GM21360 (cell line): ENCODE data around the gene TUBGCP2.

Experiments
- ATAC-seq: cut with Tn5 transposase; IDR thresholded peaks from one replicate; pipeline ENCODE4 v1.9.1; 2021; ENCODE audit warnings: mild to moderate bottlenecking, moderate library complexity; ENCODE audit not compliant: unreplicated experiment

TUBGCP2 gene

DNA sequence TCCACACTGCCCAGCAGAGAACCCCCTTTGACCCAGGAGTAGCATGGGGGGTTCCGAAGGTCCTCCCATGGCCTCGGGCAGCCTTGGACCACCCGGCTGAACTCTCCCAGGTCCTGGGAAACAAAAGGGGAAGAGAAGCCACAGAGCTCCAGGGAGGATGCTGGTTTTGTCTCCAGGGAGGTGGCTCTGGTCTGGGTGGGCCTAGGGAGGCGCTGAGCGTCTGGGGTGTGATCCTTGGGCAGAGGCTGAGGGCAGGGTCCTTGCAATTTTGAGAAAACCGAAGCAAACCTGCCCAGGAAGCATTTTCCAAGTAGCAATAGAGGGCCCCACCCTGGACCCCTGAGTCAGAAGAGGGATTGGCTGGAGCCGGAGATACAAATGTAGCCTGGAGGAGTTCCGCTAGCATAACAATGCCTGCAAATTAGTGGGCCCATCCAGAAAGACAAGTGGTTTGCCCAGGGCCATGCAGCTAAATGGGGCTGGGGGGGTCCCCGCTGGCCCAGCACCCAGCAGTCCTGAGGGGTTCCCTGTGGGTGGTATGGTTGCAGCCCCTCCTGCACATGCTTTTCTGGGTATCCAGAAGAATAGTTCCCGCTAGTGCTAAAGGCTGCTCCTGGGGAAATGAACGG lies 76.6 kb downstream of the TUBGCP2 start:
- ATAC-seq = no peak

DNA sequence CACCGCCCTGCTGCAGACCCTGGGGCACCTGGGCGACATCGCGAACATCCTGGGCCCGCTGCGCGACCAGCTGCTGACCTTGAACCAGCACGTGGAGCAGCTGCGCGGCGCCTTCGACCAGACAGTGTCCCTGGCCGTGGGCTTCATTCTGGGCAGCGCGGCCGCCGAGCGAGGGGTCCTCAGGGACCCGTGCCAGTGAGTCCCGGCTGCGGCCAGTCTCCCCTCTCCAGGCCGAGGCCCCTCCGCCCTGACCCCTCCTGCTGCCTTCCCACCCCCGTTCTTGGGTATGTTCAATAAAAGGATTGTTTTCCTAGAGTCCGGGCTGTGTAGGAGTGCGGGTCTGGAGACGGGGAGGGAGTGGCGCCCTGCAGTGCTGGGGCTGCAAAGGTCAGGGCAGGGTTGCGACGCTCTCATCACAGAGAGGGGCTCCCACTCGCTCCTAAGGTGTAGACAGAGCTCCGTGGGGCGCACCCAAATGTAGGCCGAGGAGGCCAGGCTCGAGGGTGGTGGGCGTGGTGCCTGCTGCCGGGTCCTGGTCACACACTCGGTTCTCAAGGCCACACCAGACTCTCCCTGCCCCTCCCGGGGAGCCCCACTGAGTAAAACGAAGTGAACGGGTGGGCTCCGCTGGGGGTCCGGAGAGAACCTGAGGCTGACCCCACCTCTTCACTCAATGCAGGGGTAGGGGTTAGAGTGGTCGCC lies 77.3 kb downstream of the TUBGCP2 start:
- no peak for ATAC-seq

DNA sequence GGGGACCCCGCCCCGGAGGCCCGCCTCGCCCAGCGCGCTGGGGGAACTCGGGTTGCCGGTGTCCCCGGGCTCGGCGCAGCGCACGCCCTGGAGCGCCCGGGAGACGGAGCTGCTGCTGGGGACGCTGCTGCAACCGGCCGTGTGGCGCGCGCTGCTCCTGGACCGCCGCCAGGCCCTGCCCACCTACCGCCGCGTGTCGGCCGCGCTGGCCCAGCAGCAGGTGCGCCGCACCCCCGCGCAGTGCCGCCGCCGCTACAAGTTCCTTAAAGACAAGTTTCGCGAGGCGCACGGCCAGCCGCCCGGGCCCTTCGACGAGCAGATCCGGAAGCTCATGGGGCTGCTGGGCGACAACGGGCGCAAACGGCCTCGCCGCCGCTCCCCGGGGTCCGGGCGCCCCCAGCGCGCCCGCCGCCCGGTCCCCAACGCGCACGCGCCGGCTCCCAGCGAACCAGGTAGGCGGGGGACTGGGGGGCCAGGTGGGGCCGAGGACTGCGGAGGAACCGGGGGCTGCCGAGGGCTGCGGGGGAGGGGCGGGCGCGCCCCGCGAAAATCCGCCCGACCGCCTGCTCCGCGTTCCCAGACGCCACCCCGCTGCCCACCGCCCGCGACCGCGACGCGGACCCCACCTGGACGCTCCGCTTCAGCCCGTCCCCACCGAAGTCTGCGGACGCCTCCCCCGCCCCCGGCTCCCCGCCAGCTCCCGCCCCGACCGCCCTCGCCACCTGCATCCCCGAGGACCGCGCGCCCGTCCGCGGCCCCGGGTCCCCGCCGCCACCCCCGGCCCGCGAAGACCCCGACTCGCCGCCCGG lies 78.1 kb downstream of the TUBGCP2 start:
- ATAC-seq = no peak

DNA sequence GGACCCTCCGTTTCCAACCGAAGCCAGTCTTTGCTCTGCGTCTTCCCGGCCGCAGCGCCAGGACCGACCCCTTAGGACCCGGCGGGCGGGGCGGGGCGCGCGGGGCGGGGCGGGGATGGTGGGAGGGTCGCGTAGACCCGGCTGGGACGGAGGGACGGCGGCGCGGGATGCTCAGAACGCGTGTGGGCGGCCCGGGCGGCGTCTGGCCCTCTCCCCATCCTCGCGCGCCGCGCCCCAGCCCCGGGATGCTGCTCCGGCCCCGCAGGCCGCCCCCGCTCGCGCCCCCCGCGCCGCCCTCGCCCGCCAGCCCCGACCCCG lies 78.7 kb downstream of the TUBGCP2 start, which contains the start of gene UTF1:
UTF1 (plus strand) TSS at position 174 of the 318 bp plus-strand sequence; CDS start at position 246, 72 bp downstream.
- ATAC-seq = no peak

DNA sequence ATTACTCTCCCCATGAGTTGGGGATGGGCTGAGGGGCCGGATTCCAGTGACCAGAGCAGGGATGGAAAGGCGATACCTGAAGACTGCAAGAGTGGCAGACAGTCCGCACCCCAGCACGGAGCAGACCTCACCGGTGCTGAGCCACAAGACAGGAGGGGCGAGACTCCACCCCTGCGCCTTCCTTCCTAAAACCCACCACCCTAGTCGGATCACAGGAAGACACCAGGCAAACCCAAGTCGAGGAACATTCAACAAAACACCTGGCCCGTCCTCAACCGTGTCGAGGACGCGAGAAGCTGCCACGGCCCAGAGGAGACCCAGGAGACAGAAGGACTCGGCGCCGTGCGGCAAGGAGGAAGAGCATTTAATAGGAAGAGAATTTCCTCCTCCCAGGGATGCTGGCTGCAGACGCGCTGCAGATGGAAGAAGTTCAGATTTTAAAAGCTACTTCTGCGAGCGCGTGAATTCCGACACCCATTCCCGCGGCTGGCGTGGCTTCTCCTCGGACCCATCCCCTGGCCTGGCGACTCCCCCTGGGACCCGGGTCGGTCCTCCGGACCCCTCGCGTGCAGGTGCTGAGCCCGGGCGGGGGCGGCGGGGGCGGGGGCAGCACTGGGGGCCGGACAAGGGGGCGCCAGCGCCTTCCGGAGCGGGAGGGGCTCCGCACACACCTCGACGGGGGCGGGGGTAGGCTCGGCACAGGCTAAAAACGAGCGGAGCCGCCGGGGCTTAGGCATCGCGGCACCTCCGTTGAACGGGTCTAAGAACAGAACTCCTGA lies 79.2 kb downstream of the TUBGCP2 start:
- ATAC-seq = no peak
